Hippocampal formation (tissue), 2 donors: ENCODE results near the gene RANBP17.

ENCODE experiments used
- DNase-seq, 2 donors: peaks; one replicate each; lab custom pipeline; 2025; lab: John Stamatoyannopoulos, UW

The RANBP17 gene

GRCh38 chr5:171249460-171249859 is 387.6 kb downstream of the RANBP17 start:
- DNase-seq = no peak

- DNase-seq = no peak
Observed at GRCh38 chr5:171250738-171251137, 388.9 kb downstream of the RANBP17 start.

GRCh38 chr5:171251519-171251918 is 389.7 kb downstream of the RANBP17 start:
- DNase-seq = no peak

- DNase-seq = no peak
Observed at GRCh38 chr5:171252674-171253073, 390.9 kb downstream of the RANBP17 start.

GRCh38 chr5:171258737-171259415 is 397.1 kb downstream of the RANBP17 start:
- DNase-seq = no peak

- no peak for DNase-seq
Observed at GRCh38 chr5:171261361-171261760, 399.5 kb downstream of the RANBP17 start.

GRCh38 chr5:171261904-171262303 is 400.1 kb downstream of the RANBP17 start:
- no peak for DNase-seq

GRCh38 chr5:171263181-171263580 is 401.4 kb downstream of the RANBP17 start:
- no peak for DNase-seq

- DNase-seq = no peak
Observed at GRCh38 chr5:171264843-171265242, 403.0 kb downstream of the RANBP17 start.

GRCh38 chr5:171268700-171269620 is 407.1 kb downstream of the RANBP17 start:
- DNase-seq = no peak

- DNase-seq = no peak
Observed at GRCh38 chr5:171269717-171270116, 407.9 kb downstream of the RANBP17 start.

- no peak for DNase-seq
Observed at GRCh38 chr5:171270136-171270535, 408.3 kb downstream of the RANBP17 start.

GRCh38 chr5:171271798-171272197 is 410.0 kb downstream of the RANBP17 start:
- no peak for DNase-seq

GRCh38 chr5:171272996-171273970 is 411.5 kb downstream of the RANBP17 start:
- DNase-seq = no peak

GRCh38 chr5:171275841-171276544 is 414.2 kb downstream of the RANBP17 start:
- no peak for DNase-seq

GRCh38 chr5:171283753-171284152 is 421.9 kb downstream of the RANBP17 start:
- DNase-seq = no peak

GRCh38 chr5:171285465-171285864 is 423.6 kb downstream of the RANBP17 start:
- DNase-seq = no peak

- DNase-seq = no peak
Observed at GRCh38 chr5:171288066-171288465, 426.2 kb downstream of the RANBP17 start.

GRCh38 chr5:171291371-171291770 is 429.6 kb downstream of the RANBP17 start:
- DNase-seq = no peak

- no peak for DNase-seq
Observed at GRCh38 chr5:171295299-171295698, 433.5 kb downstream of the RANBP17 start.

- DNase-seq = no peak
Observed at GRCh38 chr5:171295801-171296200, 434.0 kb downstream of the RANBP17 start.
